HepG2 (cell line): ENCODE results near the gene RBM6. TPM values are rescaled to one million over a fixed set of nuclear protein-coding genes. Genes with fewer than 3 reads are reported as not detected.
A peak's percentile ranks its signal among the peaks of the same experiment; 100 is the strongest.

Experiments used
- AHR ChIP-seq: IDR thresholded peaks from 2 replicates; pipeline ENCODE4 v1.6.1; 2018; ENCODE audit warnings: missing genetic modification reagents, missing compliant biosample characterization
- EP300 ChIP-seq, 3 experiments: sonication (generic) in 1 of 3; formaldehyde crosslinking in 1 of 3; IDR thresholded peaks; 2 replicates each; pipeline versions ENCODE4 v1.5.1 to v1.6.1; 2011 to 2020; ENCODE audit warnings: low read depth in 2 of 3, low read length in 2 of 3, borderline replicate concordance in 1 of 3, improper control_type of control experiment in 1 of 3, mild to moderate bottlenecking in 1 of 3, missing genetic modification reagents in 1 of 3, moderate library complexity in 1 of 3
- GATAD2A ChIP-seq: IDR thresholded peaks from 2 replicates; pipeline ENCODE4 v1.6.1; 2016
- HDAC2 ChIP-seq: sonication (generic); formaldehyde crosslinking; IDR thresholded peaks from 2 replicates; pipeline ENCODE4 v1.4.0; 2020; ENCODE audit warnings: missing genetic modification reagents
- NR0B2 ChIP-seq: sonication (generic); formaldehyde crosslinking; IDR thresholded peaks from 2 replicates; pipeline ENCODE4 v1.4.0; 2020; ENCODE audit warnings: mild to moderate bottlenecking, missing genetic modification reagents
- PITX1 ChIP-seq: sonication (generic); formaldehyde crosslinking; IDR thresholded peaks from 2 replicates; pipeline ENCODE4 v1.5.1; 2020; ENCODE audit warnings: mild to moderate bottlenecking, missing genetic modification reagents
- RBFOX2 ChIP-seq: fragments of 200-400 bp; formaldehyde crosslinking; IDR thresholded peaks from 2 replicates; pipeline ENCODE4 v1.6.1; 2017; ENCODE audit warnings: low read depth, mild to moderate bottlenecking, low read length
- SIN3B ChIP-seq: fragments of 150-350 bp; IDR thresholded peaks from 2 replicates; pipeline ENCODE4 v1.6.1; 2014; ENCODE audit warnings: low read length
- SRSF9 ChIP-seq: fragments of 200-400 bp; formaldehyde crosslinking; IDR thresholded peaks from 2 replicates; pipeline ENCODE4 v1.6.1; 2018; ENCODE audit warnings: borderline replicate concordance, mild to moderate bottlenecking, low read depth, low read length; ENCODE audit not compliant: insufficient read depth, poor library complexity, severe bottlenecking
- ZFP36 ChIP-seq: fragments of 150-350 bp; IDR thresholded peaks from 2 replicates; pipeline ENCODE4 v1.6.1; 2018; ENCODE audit warnings: borderline replicate concordance, low read length, low read depth; ENCODE audit not compliant: partially characterized antibody
- ZNF530 ChIP-seq: sonication (generic); formaldehyde crosslinking; IDR thresholded peaks from 2 replicates; pipeline ENCODE4 v1.5.0; 2020; ENCODE audit warnings: low read depth, mild to moderate bottlenecking, missing genetic modification reagents
- ZNF547 ChIP-seq: sonication (generic); formaldehyde crosslinking; IDR thresholded peaks from 2 replicates; pipeline ENCODE4 v1.5.1; 2020; ENCODE audit warnings: mild to moderate bottlenecking, missing genetic modification reagents
- polyA plus RNA-seq, 8 experiments: library from polyadenylated mRNA; depleted of rRNA in 3 of 8; stranded (reverse) in 7 of 8; unstranded in 1 of 8; fragments of >200 nt; fragmentation: Illumina TruSeq in 4 of 8; extraction: Trizol in 4 of 8; gene quantifications; 2 replicates each; pipeline versions ENCODE4 v1.2.1 to v1.2.3, GENCODE V29; 2011 to 2016; ENCODE audit warnings: low read depth in 4 of 8, missing spikeins in 1 of 8, mixed read lengths in 1 of 8; ENCODE audit not compliant: insufficient read depth in 1 of 8
- total RNA-seq, 5 experiments: library from RNA; depleted of rRNA; stranded (reverse); fragments of >200 nt; fragmentation: Illumina TruSeq; extraction: Trizol; gene quantifications; 2 replicates each; pipeline ENCODE4 v1.2.3, GENCODE V29; 2016; ENCODE audit warnings: low read depth in 1 of 5
- TF ChIP-seq, protein P1 (sequence below): fragments of 450-650 bp; IDR thresholded peaks from 2 replicates; pipeline ENCODE4 v1.6.1; 2017
- TF ChIP-seq, protein P2 (sequence below): sonication (generic); formaldehyde crosslinking; conservative IDR thresholded peaks from 2 replicates; pipeline ENCODE4 v1.4.0; 2020; ENCODE audit warnings: missing genetic modification reagents
- TF ChIP-seq, protein P3 (sequence below): sonication (generic); formaldehyde crosslinking; IDR thresholded peaks from 2 replicates; pipeline ENCODE4 v1.5.0; 2020; ENCODE audit warnings: mild to moderate bottlenecking, missing genetic modification reagents

RBM6 gene
- total and polyA plus RNA-seq, 2 of the 13 experiments (the other 11 are each of a cell fraction or from before 2014, with no cell fraction given), result 72.7 to 86.1 TPM

- TF ChIP-seq ZFP36 (no peak), HDAC2 (CRISPR knock-in tag) (no peak), ZNF547 (no peak), EP300 (IDR thresholded peaks at IDR 0.05; ENCODE audit: low read depth in 2 of 2, low read length in 2 of 2) (no peak), EP300 (CRISPR knock-in tag; IDR thresholded peaks at IDR 0.05; ENCODE audit: borderline replicate concordance) (no peak), NR0B2 (no peak), PITX1 (0 out of 2 replicates have a peak, but pooled peaks have one; percentile 15), GATAD2A (no peak), SIN3B (no peak), AHR (no peak), ZNF530 (CRISPR knock-in tag) (no peak), SRSF9 (no peak), RBFOX2 (no peak)
- TF ChIP-seq, protein P1, sequence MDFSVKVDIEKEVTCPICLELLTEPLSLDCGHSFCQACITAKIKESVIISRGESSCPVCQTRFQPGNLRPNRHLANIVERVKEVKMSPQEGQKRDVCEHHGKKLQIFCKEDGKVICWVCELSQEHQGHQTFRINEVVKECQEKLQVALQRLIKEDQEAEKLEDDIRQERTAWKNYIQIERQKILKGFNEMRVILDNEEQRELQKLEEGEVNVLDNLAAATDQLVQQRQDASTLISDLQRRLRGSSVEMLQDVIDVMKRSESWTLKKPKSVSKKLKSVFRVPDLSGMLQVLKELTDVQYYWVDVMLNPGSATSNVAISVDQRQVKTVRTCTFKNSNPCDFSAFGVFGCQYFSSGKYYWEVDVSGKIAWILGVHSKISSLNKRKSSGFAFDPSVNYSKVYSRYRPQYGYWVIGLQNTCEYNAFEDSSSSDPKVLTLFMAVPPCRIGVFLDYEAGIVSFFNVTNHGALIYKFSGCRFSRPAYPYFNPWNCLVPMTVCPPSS, result no peak
- TF ChIP-seq, protein P2, sequence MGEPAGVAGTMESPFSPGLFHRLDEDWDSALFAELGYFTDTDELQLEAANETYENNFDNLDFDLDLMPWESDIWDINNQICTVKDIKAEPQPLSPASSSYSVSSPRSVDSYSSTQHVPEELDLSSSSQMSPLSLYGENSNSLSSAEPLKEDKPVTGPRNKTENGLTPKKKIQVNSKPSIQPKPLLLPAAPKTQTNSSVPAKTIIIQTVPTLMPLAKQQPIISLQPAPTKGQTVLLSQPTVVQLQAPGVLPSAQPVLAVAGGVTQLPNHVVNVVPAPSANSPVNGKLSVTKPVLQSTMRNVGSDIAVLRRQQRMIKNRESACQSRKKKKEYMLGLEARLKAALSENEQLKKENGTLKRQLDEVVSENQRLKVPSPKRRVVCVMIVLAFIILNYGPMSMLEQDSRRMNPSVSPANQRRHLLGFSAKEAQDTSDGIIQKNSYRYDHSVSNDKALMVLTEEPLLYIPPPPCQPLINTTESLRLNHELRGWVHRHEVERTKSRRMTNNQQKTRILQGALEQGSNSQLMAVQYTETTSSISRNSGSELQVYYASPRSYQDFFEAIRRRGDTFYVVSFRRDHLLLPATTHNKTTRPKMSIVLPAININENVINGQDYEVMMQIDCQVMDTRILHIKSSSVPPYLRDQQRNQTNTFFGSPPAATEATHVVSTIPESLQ, result no peak
- TF ChIP-seq, protein P3, sequence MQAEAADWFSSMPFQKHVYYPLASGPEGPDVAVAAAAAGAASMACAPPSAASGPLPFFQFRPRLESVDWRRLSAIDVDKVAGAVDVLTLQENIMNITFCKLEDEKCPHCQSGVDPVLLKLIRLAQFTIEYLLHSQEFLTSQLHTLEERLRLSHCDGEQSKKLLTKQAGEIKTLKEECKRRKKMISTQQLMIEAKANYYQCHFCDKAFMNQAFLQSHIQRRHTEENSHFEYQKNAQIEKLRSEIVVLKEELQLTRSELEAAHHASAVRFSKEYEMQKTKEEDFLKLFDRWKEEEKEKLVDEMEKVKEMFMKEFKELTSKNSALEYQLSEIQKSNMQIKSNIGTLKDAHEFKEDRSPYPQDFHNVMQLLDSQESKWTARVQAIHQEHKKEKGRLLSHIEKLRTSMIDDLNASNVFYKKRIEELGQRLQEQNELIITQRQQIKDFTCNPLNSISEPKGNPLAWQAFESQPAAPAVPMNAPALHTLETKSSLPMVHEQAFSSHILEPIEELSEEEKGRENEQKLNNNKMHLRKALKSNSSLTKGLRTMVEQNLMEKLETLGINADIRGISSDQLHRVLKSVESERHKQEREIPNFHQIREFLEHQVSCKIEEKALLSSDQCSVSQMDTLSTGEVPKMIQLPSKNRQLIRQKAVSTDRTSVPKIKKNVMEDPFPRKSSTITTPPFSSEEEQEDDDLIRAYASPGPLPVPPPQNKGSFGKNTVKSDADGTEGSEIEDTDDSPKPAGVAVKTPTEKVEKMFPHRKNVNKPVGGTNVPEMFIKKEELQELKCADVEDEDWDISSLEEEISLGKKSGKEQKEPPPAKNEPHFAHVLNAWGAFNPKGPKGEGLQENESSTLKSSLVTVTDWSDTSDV, result no peak
- TF ChIP-seq, all 625 proteins: peak for 4
These were observed 40.1 kb upstream of the RBM6 start (continued) for GRCh38 chr3:49899815-49900214.
